Raji (cell line): ENCODE results near the gene FOXN3.

Experiments used
- POLR2A ChIP-seq: IDR thresholded peaks from 2 replicates; pipeline ENCODE4 v1.6.1; 2011; ENCODE audit warnings: low read depth, low read length, control low read depth; ENCODE audit not compliant: insufficient read depth

Gene FOXN3

DNA sequence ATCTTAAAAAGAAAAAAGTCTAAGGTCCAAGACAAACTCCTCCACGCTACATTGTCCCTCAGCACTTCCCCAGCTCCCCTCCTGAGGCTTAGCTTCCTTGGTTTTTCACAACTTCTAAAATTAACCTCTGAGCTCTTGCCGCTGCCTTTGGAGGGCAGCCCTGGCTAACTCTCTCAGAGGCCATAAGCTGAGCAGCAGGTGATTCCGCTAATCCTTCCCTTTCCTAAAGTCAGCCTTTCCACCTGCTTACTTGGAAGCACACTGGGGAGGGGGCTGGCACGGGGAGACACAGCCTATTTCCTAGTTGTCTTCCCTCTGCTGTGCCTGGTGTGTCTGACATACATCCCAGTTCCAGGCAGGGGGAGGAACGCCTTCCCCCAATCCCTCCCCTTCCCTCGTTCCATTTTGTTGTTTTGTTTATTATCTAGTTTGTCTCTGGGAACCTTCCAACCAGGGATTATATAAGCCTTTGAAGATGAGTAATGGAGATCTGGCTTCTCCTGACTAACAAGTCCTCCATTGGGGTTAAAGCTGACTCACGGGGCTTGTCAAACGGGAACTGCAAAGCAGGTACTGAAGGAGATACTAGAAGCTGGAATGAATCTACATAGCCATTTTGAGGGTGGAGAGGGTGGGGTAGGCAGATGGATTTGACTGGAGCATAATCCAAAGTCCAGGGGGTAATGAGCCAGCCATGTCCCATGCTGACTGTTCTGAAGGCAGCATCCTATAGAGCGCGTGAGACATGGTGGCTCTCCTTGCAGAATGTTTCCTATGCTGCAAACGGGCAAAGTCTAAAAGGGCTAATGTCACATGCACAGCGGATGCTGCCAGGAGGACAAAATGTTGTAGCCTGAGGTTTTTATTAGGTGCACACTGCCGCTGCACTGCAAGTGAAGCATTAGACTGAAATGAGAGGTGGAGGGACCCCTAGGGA, 230.8 kb downstream of the FOXN3 start:
- TF ChIP-seq POLR2A: no peak

GRCh38 chr14:89184952-89185351, 232.1 kb downstream of the FOXN3 start:
- TF ChIP-seq POLR2A: no peak

DNA sequence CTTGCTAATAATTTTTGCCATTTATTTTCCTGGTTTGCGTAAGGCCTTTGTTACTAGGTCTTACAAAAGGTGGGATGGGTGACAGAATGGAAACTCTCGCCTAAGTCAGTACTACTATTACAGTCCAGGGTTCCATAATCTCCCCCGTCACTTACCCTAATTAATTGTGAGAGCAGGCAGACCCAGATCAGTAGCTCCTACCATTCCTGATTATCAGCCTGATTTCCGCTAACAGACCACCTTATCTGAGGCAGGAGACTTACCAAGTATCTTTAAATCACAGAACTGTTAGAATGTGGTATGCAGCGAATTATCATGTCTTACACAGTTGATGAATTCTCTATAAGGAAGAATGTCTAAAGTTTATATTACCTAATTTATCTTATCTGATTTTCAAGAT, 234.7 kb downstream of the FOXN3 start:
- TF ChIP-seq POLR2A: no peak

DNA sequence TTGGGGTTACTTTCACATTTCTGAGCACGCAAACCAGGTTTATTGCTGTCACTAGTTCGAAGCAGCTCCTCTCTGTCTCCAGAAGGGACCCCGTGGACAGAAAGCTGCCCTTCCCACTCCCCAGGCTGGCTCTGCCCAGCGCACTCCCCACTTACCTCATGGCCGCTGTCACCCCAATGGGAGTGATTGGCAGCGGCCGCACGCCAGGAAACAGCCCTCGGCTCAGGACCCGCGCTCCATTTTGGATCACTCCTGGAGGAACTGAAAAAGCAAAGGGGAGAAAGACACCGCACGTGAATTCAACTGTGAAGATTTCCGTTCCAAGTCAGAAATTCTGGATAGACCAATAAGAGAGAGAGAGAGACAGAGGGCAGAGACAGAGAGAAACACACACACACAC, 236.5 kb downstream of the FOXN3 start:
- no peak for TF ChIP-seq POLR2A

- TF ChIP-seq POLR2A: no peak
These were observed 237.1 kb downstream of the FOXN3 start for GRCh38 chr14:89179891-89180404.

- TF ChIP-seq POLR2A: no peak
These were observed 238.1 kb downstream of the FOXN3 start for GRCh38 chr14:89178800-89179535.

DNA sequence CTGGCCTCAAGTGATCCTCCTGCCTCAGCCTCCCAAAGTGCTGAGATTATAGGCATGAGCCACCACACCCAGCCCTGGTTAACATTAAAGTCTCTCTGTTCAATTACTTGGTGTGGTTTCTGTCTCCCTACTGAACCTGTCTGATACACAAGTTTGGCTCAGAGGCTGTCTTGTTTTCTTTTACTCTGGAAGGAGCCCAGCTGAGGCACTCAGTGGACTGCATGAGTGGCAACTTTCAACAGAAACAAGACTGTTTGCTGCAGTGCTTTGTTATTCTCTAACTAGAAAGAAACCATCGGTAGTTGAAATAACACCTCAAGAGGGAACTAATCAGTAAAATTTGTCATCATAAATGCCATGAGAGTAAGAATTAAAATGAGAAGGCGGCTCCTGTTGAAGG, 238.7 kb downstream of the FOXN3 start:
- TF ChIP-seq POLR2A: no peak

- no peak for TF ChIP-seq POLR2A
These were observed 240.9 kb downstream of the FOXN3 start for GRCh38 chr14:89175881-89176799.

DNA sequence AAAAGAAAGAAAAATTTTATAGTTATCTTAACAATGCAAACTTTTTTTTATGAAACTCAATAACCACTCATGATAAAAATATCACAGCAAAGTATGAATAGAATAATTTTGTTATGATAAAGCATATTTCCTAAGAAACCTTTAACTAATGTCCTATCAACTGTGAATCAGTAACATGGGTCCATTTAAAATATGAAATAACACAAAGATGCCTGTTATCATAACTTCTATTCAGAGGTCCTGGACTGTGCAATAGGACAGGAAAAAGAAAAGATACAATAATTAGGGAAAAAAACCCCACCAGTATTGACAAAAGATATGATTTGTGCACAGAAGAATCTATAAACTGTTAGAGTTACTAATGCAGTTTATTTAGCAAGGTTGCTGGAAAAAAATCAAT, 245.4 kb downstream of the FOXN3 start:
- no peak for TF ChIP-seq POLR2A

- TF ChIP-seq POLR2A: no peak
These were observed 245.9 kb downstream of the FOXN3 start for GRCh38 chr14:89171168-89171567.

DNA sequence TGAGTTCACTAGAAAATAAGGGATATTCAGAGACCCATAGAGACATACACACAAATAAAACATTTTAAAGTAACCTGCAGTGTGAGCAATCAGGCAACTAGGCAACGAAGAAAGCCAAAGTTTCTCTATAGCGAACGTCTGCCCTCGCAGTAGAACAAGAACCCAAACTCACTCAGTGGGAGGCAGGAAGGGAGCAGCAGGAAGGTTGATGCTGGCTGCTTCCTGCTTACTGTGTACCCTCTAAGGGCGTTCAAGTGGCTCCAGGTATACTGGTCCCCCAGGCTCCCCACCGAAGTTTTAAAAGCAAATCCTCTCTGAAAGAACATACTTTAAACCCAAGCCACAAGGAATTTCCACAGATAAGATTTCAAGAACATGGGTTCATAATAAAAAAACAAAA, 249.3 kb downstream of the FOXN3 start:
- TF ChIP-seq POLR2A: no peak

DNA sequence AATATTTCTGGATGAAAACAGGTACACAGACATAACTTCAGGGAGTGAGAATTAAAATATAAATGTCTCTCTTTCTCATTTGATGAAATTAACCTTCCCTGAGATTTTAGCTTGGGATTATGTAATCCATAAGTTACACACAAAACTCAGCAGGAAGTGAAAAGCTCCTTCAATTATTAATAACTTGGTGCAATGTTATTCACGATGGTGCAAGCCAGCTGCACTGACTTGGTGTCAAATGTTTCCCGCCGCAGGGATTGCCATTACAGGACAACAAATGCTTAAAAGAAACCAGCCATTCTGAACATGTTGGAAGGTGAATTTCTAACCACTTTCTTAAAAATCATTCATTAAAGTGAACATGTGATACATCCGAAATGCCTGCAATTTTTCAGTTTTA, 250.4 kb downstream of the FOXN3 start:
- TF ChIP-seq POLR2A: no peak

DNA sequence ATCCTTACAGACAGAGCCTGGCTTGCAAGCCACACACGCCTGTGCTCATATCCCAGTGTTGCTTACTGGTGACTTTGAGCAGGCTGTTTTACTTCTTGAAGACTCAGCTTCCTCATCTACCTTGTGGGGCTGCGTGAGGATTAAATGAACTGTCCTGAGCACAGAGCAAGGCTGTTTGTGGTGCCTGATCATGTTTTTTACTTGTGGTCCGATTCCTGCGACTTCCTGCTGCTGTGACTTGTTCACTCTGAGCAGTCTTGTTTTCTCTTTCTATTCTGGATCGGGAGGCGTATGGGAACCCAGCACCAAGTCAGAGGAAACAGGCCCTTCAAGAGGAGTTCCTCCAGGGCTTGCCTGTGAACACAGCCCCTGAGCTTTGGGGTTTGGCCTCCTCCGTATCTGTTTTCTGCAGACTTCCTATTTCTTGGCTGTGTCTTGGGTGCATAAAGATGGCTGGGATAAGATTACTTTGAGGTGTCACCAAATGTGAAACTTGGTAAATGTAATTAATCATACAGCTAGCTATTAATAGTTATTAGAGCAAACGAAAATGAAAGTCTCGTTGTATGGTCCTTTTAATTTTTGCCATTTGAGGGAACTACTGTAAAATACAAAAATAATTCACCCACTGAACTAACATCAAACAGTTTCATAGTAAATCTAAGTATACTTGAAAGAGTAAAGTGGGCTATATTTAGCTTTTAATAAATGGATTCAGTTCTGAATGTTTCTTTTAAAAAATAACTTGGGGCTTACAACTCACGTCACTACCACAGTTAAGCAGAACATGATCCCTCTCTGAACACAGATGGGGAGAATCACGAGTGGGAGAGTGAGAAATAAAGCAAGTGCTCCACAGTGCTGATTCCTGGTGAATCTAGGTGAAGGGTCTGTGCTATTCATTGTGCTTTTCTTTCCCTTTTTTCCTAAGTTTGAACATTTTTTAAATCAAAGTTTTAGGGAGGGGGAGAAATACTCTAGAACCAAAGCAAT, 251.5 kb downstream of the FOXN3 start:
- no peak for TF ChIP-seq POLR2A
